Erythroblast (primary cell): ENCODE data around the gene OSBPL10.

Experiments
- GATA1 ChIP-seq: IDR thresholded peaks from 2 replicates; pipeline ENCODE4 v1.6.1; 2011; ENCODE audit warnings: low read depth, mild to moderate bottlenecking, control low read depth, low read length, moderate library complexity
- POLR2A ChIP-seq: IDR thresholded peaks from 2 replicates; pipeline ENCODE4 v1.6.1; 2011; ENCODE audit warnings: mild to moderate bottlenecking, low read length

DNA sequence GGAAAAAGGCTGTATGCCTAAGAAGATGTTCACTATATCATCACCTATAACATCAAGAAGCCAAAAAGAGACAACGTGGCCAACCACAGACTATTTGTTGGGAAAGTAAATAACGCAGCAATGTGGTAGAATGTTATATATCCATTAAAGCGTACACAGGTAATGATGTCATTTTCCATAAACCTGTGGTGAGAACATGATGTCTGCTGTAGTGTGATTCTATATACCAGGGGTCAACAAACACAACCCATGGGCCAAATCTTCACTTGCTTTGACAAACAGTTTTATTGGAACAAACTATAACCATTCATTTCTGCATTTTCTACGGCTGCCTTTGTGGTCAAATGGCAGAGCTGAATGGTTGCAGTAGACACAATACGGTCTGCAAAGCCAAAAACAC lies 287.7 kb downstream of the OSBPL10 start:
- no peak for TF ChIP-seq POLR2A
- TF ChIP-seq GATA1: no peak
